K562 (cell line): ENCODE measurements around the gene SCN5A. TPM values are rescaled to one million over a fixed set of nuclear protein-coding genes. Genes with fewer than 3 reads are reported as not detected.

Experiments used
- ATAC-seq: fragments of 200-7000 bp; cut with Tn5 transposase; 3 replicates; pipeline ENCODE4 v1.9.1; 2020; ENCODE audit warnings: moderate library complexity
- BruUV-seq: library from RNA; stranded (reverse); fragments of 400-500 nt; replicated peaks from 2 replicates; lab custom pipeline; 2021; lab: Mats Ljungman, UMichigan
- CTCF ChIA-PET: fragments of 300-600 bp; formaldehyde crosslinking; extraction: SDS; loops from one replicate; lab custom pipeline; 2021; ENCODE audit warnings: low intra/inter-chr PET ratio; lab: Yijun Ruan, JAX
- POLR2A ChIA-PET: fragments of 300-600, 350-650 bp; sonication (Branson Sonifier 250); formaldehyde crosslinking; extraction: SDS; loops from one replicate; lab custom pipeline; 2021; ENCODE audit warnings: antibody characterized with exemption, inconsistent platforms; lab: Yijun Ruan, JAX
- DNase-seq, 4 experiments: peaks; one replicate each; pipeline versions ENCODE4 v3.0.0 to v3.0.0-alpha.2; 2011 to 2018; ENCODE audit warnings: low spot score in 3 of 4, mixed read lengths in 3 of 4; ENCODE audit errors: extremely low read depth in 1 of 4
- FAIRE-seq: peaks from 2 replicates; lab custom pipeline; 2011; peaks lifted over from hg19 to GRCh38; lab: Jason Lieb, UNC
- H2AFZ ChIP-seq: 2 replicates; pipeline ENCODE4 v1.6.0; 2011; ENCODE audit warnings: low read depth, low read length, control low read depth, inconsistent platforms
- H3K27ac ChIP-seq: fragments of 200-600 bp; 3 replicates; pipeline ENCODE4 v1.8.0; 2011; ENCODE audit warnings: low read depth, mild to moderate bottlenecking, control low read depth, inconsistent platforms, low read length, moderate library complexity, mixed read lengths; ENCODE audit errors: extremely low read depth
- H3K27me3 ChIP-seq, 2 experiments: fragments of 300-600 bp in 1 of 2; 2 replicates in 1 of 2; 3 replicates in 1 of 2; pipeline versions ENCODE4 v1.6.0 to v1.8.0; 2011; ENCODE audit warnings: inconsistent platforms in 2 of 2, low read length in 2 of 2, mild to moderate bottlenecking in 1 of 2, mixed read lengths in 1 of 2, moderate library complexity in 1 of 2; ENCODE audit not compliant: control insufficient read depth in 2 of 2, insufficient read depth in 2 of 2
- H3K36me3 ChIP-seq: fragments of 300-600 bp; 3 replicates; pipeline ENCODE4 v1.8.0; 2011; ENCODE audit warnings: mild to moderate bottlenecking, low read length, inconsistent platforms; ENCODE audit not compliant: control insufficient read depth, insufficient read depth
- H3K4me1 ChIP-seq, 2 experiments: fragments of 200-600 bp in 1 of 2; replicated peaks in 1 of 2; 2 replicates in 1 of 2; 3 replicates in 1 of 2; pipeline versions ENCODE4 v1.5.1 to v1.8.0; 2011; ENCODE audit warnings: inconsistent platforms in 2 of 2, low read length in 2 of 2, mild to moderate bottlenecking in 1 of 2, mixed read lengths in 1 of 2, moderate library complexity in 1 of 2; ENCODE audit not compliant: control insufficient read depth in 2 of 2, insufficient read depth in 2 of 2
- H3K4me2 ChIP-seq: 2 replicates; pipeline ENCODE4 v1.6.1; 2011; ENCODE audit warnings: low read length, control low read depth, inconsistent platforms, mixed read lengths; ENCODE audit not compliant: insufficient read depth
- H3K4me3 ChIP-seq: fragments of 200-600 bp; sonication (generic), shearing (Covaris generic); 2 replicates; pipeline ENCODE4 v1.5.1; 2016; ENCODE audit warnings: control low read depth, inconsistent platforms
- H3K79me2 ChIP-seq: fragments of 200-600 bp; 3 replicates; pipeline ENCODE4 v1.8.0; 2011; ENCODE audit warnings: low read length, inconsistent platforms; ENCODE audit not compliant: control insufficient read depth, insufficient read depth
- H3K9ac ChIP-seq, 2 experiments: 2 replicates each; pipeline versions ENCODE4 v1.6.0 to v1.6.1; 2011; ENCODE audit warnings: low read depth in 2 of 2, low read length in 2 of 2, control low read depth in 1 of 2, inconsistent platforms in 1 of 2, mild to moderate bottlenecking in 1 of 2, mixed read lengths in 1 of 2; ENCODE audit not compliant: insufficient read depth in 1 of 2
- H3K9me1 ChIP-seq: one replicate; pipeline ENCODE4 v1.6.0; 2011; ENCODE audit warnings: inconsistent platforms, mild to moderate bottlenecking, low read length, moderate library complexity; ENCODE audit not compliant: control insufficient read depth, insufficient read depth
- H3K9me3 ChIP-seq: replicated peaks from 2 replicates; pipeline ENCODE4 v1.5.1; 2011; ENCODE audit warnings: low read depth, low read length, inconsistent platforms; ENCODE audit not compliant: control insufficient read depth, insufficient read depth
- H4K20me1 ChIP-seq: replicated peaks from 2 replicates; pipeline ENCODE4 v1.6.1; 2011; ENCODE audit warnings: low read length, inconsistent platforms, mixed read lengths; ENCODE audit not compliant: control insufficient read depth, insufficient read depth
- XRCC3 ChIP-seq: fragments of 450-650 bp; IDR thresholded peaks from 2 replicates; pipeline ENCODE4 v1.6.1; 2017; ENCODE audit warnings: mild to moderate bottlenecking, moderate library complexity
- WGBS: fragments of 100-300 bp; shearing (Covaris generic); methylation state at CpG from one replicate; pipeline ENCODE4 v1.1.6; 2016; ENCODE audit warnings: low coverage, mixed read lengths; ENCODE audit not compliant: insufficient coverage; ENCODE audit errors: missing lambda C conversion rate; 5-methylcytosine and 5-hydroxymethylcytosine counted together
- in situ Hi-C: fragments of 300-500 bp; cut with MboI; formaldehyde crosslinking; loops from 4 replicates; pipeline ENCODE4 v1.15.0; 2018; ENCODE audit warnings: inconsistent platforms, mixed read lengths
- intact Hi-C: fragments of 100-400 bp; cut with micrococcal nuclease; formaldehyde crosslinking; loops from 2 replicates; pipeline ENCODE4 v1.14.2; 2022
- polyA plus RNA-seq, 8 experiments: library from polyadenylated mRNA; depleted of rRNA in 4 of 8; stranded (reverse) in 5 of 8; unstranded in 3 of 8; fragments of >200 nt; fragmentation: Nextera tagmentation in 2 of 8; fragmentation: Illumina TruSeq in 1 of 8; extraction: Ambion mirVana in 2 of 8; extraction: Trizol in 1 of 8; gene quantifications; 2 replicates each; pipeline versions ENCODE4 v1.2.1 to v1.2.3, GENCODE V29; 2011 to 2014; ENCODE audit warnings: inconsistent platforms in 1 of 8, missing spikeins in 1 of 8
- total RNA-seq, 7 experiments: library from RNA; depleted of rRNA in 6 of 7; stranded (reverse); fragments of >200 nt in 6 of 7; fragmentation: Illumina TruSeq in 2 of 7; extraction: Trizol in 2 of 7; gene quantifications; 2 replicates each; pipeline versions ENCODE4 v1.2.1 to v1.2.3, GENCODE V29; 2011 to 2021; ENCODE audit warnings: low replicate concordance in 1 of 7
- TF ChIP-seq, protein P1 (sequence below): sonication (generic); formaldehyde crosslinking; IDR thresholded peaks from 2 replicates; pipeline ENCODE4 v1.8.0; 2022; ENCODE audit warnings: mild to moderate bottlenecking, missing genetic modification reagents, borderline replicate concordance

SCN5A gene
- total and polyA plus RNA-seq, 9 of the 15 experiments (the other 6 are each of a cell fraction or from before 2014, with no cell fraction given): 0.07 to 1.4 (median 0.21) TPM; not detected in 2

GRCh38 chr3:38551026-38551832 lies 98.3 kb downstream of the SCN5A start:
- intact Hi-C loops: no loop called here
- no peaks in the 10 kb centered on the region for H3K9me1 ChIP-seq
- POLR2A ChIA-PET: no interaction called here

More at GRCh38 chr3:38551026-38551832, 98.3 kb downstream of the SCN5A start:
- FAIRE-seq: no peak
- WGBS: 4% methylated on average over 28 of the region's 30 CpGs
- Histone ChIP-seq H3K4me2 (no peak overlapping the region), H3K27me3 (peaks cover 47 to 62% of the 10 kb centered on the region in 2 experiments), H3K79me2 (no peaks in the 10 kb centered on the region), H3K9me3 (no peaks in the 10 kb centered on the region), H3K36me3 (no peaks in the 10 kb centered on the region), H4K20me1 (no peaks in the 10 kb centered on the region; the same call in 1 of the 2 replicates), H3K27ac (no peak overlapping the region), H3K4me3 (no peak overlapping the region), H3K9ac (no peak overlapping the region), H2AFZ (no peak overlapping the region), H3K4me1 (no peaks in the 10 kb centered on the region; a peak in 1 of 5 replicates)
- no TSS peak for BruUV-seq
- no peak for DNase-seq
- in situ Hi-C loops: no loop called here
- CTCF ChIA-PET: no interaction called here
- TF ChIP-seq, protein P1, sequence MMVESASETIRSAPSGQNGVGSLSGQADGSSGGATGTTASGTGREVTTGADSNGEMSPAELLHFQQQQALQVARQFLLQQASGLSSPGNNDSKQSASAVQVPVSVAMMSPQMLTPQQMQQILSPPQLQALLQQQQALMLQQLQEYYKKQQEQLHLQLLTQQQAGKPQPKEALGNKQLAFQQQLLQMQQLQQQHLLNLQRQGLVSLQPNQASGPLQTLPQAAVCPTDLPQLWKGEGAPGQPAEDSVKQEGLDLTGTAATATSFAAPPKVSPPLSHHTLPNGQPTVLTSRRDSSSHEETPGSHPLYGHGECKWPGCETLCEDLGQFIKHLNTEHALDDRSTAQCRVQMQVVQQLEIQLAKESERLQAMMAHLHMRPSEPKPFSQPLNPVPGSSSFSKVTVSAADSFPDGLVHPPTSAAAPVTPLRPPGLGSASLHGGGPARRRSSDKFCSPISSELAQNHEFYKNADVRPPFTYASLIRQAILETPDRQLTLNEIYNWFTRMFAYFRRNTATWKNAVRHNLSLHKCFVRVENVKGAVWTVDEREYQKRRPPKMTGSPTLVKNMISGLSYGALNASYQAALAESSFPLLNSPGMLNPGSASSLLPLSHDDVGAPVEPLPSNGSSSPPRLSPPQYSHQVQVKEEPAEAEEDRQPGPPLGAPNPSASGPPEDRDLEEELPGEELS (CRISPR knock-in tag): 0 out of 2 replicates have a peak, but pooled peaks have one; percentile 25
- TF ChIP-seq XRCC3: no peak
- ATAC-seq: no peak
